Fibroblast of the conjunctiva (primary cell): ENCODE data around the gene ANKFN1.

Source experiments
- DNase-seq: peaks from one replicate; pipeline ENCODE4 v3.0.0-alpha.2; 2010; ENCODE audit warnings: low read depth

The ANKFN1 gene

DNA sequence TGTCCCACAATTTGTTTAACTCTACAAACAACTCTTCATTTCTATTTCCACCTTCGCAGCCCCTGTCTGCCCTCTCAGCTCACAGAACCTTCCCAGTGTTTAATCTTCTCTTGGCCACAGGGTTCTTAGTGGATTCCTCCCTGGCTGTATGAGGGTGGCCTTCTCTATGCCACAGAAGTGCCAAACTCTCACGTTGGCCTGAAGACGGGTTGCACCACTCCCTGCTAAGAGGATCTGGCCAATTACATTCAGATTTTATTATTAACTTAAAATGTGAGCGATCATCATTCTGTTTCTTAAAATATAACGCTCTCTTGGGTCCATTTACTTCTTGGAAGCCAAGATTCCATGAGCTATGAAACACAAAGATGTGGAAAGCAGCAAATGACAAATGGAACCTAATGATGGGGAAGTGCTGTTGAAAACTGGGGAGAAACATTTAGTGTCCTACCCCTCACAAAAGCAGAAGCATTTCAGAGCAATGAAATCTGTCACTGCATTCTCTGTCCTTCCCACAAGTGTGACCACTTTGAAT is 348.9 kb downstream of the ANKFN1 start:
- DNase-seq, result no peak

DNA sequence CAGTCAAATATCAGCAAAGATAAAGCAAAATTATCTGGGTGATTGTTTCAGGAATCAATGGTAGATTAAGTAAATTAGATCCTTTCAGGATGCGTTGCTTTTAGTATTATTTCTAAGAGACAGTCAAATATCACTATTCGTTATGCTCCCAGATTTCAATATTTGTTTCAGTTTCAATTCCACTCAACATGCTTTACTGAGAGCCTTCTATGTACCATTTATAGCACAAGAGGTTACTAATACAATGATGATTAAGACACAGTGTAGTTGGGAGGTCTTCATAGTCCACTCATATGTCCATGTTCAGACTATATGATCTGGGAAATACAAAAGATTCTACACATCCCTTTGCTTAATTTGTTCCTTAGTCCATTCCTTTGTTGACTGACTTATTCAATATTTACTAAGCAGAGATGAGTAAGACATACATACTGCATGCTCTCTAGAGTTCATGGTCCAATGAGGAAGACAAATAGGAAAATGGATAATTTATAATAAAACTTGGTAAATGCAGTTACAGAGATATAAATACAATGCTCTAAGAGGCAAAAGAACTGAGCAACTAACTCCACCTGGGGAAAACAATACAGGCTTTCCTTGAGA is 352.0 kb downstream of the ANKFN1 start:
- DNase-seq, result no peak

DNA sequence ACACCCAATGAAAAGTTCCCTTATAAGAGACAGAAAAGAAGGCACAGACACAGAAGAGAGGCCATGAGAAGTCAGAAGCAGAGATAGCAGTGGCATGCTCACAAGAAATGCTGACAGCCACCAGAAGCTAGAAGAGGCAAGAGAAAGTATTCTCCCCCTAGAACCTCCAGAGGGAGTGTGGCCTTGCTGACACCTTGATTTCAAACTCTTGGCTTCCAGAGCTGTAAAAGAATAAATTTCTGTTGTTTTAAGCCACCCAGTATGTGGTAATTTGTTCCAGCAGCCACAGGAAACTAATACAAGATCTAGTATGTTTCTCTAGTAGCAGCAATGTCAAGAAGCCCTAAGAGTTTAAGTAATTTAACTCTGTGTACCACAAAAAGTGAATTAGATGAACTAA is 353.1 kb downstream of the ANKFN1 start:
- DNase-seq, result no peak

DNA sequence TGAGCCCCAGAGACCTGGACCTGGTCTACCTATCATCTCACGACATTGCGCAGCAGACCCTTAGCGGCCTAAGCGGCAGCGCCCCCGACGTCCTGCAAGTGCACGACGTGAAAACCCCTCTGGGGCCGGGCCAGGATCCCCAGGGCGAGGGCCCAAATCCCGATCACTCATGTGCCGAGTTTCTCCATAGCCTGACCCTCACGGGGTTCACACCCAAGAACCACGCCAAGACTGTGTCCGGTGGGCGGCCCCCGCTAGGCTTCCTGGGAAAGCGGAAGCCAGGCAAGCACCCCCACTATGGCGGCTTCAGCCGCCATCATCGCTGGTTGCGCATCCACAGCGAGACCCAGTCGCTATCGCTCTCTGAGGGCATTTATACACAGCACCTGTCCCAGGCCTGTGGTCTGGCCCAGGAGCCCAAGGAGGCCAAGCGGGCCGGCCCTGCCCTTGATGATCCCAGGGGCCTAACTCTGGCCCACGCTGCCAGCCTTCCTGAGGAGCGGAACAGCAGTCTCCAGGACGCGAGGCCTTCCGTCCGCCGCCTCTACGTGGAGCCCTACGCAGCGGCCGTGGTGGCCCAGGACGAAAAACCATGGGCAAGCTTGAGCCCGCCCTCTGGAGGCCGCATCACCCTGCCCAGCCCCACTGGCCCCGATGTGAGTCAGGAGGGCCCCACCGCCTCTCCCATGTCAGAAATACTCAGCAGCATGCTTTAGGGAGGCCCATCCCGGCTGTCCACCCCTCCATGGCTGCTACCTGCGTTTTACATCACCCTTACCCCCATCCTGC is 357.5 kb downstream of the ANKFN1 start:
- DNase-seq, result no peak

DNA sequence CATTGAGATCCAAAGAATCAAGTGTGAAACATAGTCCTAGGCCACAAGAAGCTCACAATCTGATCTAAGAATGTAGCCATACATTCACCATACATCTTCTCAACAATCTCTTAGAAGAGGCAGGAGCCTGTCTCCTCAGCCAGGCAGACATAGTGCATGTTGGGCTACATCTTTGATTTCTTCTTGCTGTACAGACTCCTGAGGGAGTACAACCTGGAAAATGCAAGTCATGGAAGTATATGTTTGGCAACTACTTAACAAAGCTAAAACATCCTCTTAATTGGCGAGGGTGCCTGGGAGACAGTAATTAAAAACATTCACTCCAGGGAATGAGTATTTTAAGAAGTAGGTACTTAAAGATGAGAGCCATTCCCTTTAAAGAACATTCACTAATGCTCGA is 361.0 kb downstream of the ANKFN1 start:
- no peak for DNase-seq

DNA sequence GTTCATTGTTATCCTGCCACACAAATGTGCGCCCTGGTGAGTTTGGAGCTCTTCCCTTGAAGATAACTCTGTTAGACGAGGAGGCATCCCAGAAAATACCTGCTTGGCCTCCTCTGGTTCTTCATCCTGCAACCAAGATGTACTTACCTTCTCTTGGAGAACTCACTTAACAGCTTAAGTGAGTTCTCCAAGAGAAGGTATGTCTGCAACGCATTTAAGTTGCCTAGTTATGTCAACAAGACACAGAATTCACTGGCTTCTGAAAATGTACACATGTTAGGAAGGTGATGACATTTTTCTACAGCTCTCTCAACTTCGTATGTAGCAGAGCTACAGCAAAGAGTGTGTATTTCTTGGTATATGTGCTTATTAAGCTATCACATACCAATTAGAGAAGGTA is 361.6 kb downstream of the ANKFN1 start:
- DNase-seq, result no peak

DNA sequence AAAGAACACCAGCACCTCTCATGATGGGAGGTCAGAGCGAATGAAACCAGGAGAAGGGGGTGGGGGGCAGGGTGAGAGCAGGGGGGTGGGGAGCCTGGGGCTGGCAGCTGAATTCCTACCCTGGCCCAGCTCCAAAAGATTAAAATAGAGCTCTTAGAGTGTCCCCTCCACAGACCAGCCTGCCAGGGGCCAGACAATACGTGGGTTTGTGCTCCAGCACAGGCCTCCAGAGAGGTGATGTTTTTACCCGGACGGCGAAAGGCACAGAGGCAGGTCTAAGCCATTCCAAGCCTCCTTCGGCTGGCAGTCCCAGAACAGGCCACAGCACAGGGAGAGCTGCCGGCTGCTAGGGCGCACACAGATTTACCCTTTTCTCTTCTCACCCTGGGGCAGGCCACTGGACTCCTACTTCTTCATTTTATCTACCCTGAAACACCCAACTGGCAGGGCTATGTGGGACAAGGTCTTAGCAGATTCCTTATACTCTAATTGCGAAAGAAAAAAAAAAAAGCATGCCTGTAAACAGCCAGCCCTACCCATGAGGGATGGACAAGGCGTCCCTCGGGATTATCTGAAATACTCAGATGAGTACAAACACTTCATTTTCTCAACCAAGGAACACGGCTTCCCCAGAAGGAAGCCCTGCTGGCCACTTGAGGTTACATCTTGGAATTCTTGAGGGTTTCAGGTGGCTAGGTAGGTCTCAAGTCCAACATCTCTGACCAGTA is 368.3 kb downstream of the ANKFN1 start:
- DNase-seq, result no peak

DNA sequence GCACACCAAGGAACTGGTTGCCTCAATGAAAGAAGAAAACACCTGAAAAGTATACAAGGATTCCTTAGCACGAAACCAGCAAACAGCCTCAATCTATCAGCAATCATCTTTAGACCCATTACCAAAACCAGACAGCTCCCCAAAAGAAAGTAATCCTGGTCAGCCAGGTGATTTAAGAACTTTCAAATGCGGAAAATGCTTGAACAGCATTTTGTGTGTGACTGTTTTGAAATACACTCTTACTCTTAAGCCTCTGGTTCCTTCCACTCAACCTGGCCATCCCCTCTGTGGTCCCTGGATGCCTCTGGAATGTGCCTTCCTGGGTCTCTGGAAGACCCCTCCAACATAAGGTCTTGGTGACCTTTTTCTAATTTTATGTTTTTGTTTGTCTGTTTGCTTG is 369.8 kb downstream of the ANKFN1 start:
- no peak for DNase-seq

DNA sequence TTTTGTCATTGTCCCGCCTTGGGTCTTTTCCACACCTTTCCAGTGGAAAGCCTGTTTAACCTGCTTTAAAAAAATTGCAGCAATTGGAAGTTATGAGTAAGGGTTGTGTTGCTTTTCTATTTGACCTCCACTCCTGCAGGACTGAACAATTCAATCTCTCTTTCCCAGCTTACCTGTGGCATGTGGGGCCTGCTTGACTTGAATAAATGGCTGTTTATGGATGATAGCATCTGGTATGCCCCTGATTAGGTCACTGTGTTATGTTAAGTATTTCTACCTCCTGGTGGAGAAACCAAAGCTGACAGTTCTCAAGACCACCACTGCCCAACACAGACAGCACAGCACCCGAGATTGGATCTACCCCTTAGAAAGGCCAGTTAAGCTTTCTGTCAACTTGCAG is 375.4 kb downstream of the ANKFN1 start:
- DNase-seq, result no peak

DNA sequence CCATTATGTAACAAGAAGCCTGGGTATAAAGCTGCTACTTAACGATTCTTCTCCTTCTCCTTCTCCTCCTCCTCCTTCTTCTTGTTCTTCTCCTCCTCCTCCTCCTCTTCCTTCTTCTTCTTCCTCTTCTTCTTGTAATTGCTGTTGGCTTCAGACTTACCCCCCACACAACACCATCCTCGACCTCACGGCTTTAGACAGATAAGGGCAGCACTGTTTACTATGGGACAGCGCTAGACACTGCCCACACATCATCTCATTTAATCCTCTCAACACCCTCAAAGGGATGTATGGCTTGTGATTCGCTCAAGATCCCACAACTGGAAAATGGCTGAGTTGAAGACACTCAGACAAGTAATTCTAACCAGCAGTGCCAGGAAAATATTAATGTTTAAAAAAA is 379.7 kb downstream of the ANKFN1 start:
- DNase-seq, result no peak

DNA sequence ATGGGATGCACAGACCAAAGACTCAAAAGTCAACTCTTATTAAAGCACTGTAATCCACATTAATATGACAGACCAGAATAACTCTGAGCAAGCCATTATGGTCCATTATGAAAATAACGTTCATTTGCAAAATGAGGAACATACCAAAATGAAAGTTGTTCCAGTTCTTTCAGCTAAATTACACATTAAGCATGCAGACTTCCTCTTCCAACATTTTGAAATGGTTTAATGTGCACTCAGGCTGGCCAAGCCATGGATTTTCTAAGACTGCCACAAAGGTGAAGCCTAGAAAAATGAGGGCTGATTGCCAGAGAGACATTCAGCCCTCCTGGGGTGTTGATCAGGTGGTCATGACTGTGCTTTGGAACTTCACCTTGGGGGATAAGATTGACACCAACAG is 383.5 kb downstream of the ANKFN1 start:
- DNase-seq, result no peak

DNA sequence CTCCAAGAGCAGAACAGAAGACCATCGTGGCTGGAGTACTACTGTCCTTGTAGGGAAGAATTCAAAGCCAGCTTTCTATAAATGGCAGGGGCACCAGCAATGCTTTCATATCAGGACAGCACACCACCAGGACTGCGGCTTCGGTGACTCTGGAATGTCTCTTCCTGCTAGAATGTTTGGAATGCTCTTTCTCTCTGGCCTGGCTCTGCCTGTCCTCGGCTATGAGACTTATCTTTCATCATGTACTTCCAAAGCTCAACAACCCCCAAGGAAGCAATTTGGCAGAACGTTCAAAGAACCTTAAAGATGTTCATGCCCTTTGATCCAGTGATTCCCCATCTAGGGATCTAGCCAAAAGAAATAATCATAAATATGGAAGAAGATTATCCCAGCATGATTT is 387.6 kb downstream of the ANKFN1 start:
- no peak for DNase-seq

DNA sequence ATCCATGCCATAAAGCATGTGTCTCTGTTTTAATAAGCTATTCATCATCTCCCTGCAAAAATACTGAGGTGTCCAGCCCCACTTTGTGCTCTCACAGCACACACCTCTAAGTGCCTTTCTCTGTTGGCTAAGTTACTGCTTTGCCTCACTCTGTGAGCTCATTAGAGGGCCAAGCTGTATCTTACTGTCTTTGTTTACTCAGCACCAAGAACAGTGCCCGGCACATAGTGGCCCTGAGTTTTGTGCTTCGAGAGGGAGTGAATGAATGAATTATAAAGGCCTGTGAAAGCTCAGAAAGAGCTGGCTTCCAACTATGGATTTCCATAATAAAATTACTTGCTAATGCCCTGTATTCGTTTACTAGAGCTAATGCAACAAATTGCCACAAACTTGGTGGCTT is 390.0 kb downstream of the ANKFN1 start:
- no peak for DNase-seq

DNA sequence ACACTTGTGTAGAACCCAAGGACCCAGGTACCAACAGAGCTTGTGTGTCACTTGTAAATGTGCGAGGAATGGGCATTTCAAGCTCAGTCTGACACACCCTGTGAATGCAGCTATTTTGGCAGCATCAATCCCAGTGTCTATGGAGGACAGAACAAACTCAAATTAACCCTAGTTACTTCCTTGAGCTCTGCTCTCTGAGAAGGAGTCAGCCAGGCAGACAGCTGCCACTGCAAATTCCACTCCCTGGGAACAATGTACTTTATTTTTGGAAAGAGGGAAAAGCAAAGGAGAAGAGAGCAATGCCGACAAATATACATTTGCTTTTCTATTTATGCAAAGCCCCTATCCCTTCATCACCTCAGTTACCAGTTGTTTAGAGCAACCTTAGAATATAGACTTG is 391.8 kb downstream of the ANKFN1 start:
- DNase-seq, result no peak

DNA sequence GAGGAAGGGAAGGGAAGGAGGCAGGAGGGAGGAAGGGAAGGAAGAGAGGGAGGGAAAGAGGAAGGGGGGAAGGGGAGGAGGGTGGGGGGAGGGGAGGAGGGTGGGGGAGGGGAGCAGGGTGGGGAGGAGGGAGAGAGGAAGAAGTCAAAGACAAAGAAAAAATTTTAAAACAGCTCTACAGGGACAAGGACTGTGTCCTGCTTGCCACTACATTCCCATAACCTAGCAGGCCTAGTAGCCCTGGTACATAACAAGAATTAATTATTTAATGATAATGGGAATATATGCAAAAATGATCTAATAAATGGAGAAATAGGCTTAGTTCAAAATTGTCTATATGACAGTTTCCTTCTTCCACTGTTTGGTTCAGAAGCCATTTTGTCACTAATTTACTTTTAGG is 392.7 kb downstream of the ANKFN1 start:
- no peak for DNase-seq

DNA sequence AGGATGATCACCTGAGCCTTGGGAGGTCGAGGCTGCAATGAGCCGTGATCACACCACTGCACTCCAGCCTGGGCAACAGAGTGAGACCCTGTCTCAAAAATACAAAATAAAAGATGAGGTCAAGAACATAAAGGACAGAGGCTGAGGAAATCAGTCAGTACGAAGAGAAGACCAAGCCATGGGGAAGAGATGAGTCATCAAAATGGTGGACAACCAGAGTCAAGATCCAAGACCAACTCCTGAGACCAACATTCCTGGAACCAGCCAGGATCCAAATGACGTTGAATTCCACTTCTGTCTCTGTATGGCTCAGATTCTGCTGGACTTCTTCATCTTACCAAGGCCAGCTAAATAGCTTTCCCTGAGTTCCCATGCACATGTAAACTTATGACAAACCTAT is 395.4 kb downstream of the ANKFN1 start:
- DNase-seq, result no peak

DNA sequence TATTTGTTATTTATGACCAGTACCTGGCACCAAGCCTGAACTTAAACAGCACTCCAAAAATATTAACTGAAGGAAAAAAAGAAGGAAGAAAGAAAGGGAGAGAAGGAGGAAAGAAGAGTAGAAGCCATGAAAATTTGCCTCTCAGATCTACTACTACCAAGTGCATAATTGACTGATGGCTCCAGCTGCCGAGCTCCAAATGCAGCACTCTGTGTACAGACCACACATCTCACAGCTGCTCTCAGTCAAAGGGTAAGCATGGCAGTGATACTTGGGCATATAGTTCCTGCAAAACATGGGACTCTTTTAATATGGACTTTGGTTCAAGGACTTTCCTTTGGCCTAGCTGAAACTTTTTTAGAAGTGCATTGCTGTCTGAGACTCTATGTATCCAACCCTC is 396.2 kb downstream of the ANKFN1 start:
- DNase-seq, result no peak

DNA sequence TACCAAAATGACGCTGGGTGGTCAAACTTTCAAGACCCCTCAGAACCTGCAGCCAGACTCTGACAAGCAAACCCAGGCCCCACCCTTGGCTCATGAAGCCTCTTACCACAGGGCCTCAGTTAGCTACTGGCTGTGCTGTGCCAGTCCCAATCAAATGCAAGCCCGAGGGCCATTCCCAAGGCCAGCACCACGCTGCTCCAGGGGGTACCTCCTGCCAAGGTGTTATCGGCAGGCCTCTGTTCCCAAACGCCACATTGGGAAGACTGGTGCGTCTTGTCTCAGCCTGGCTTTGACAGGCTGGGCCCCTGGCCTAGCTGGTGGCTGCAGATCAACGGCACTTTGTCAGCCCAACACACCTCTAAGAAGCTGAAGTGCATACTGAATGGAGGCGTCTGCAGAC is 404.4 kb downstream of the ANKFN1 start:
- no peak for DNase-seq

DNA sequence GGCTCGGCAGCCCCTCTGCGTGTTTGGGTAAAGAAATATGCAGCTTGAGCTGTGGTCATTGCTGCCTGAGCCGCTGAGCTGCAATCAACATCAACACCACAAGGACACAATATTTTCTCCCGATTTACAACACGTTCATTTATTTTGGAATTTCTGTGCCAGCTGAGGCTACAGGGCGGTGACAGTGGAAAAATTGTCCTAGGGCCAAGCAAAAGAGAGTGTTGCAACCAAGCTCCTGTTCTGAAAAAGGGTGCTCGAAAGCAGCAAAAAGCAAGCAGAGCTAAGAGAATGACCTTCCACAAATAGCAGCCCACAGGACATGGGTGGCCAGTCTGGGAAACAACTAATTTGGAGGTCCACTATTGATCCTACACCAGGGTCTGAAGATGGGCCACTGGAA is 404.8 kb downstream of the ANKFN1 start:
- DNase-seq, result no peak
